ENCODE data around the gene ITPR2.

ITPR2 gene

GRCh38 chr12:26367991-26368730 is 464.8 kb downstream of the ITPR2 start:
- TF ChIP-seq, protein P1, sequence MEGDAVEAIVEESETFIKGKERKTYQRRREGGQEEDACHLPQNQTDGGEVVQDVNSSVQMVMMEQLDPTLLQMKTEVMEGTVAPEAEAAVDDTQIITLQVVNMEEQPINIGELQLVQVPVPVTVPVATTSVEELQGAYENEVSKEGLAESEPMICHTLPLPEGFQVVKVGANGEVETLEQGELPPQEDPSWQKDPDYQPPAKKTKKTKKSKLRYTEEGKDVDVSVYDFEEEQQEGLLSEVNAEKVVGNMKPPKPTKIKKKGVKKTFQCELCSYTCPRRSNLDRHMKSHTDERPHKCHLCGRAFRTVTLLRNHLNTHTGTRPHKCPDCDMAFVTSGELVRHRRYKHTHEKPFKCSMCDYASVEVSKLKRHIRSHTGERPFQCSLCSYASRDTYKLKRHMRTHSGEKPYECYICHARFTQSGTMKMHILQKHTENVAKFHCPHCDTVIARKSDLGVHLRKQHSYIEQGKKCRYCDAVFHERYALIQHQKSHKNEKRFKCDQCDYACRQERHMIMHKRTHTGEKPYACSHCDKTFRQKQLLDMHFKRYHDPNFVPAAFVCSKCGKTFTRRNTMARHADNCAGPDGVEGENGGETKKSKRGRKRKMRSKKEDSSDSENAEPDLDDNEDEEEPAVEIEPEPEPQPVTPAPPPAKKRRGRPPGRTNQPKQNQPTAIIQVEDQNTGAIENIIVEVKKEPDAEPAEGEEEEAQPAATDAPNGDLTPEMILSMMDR (conservative IDR thresholded peaks at IDR 0.05; ENCODE audit: control insufficient read depth, insufficient read depth, low read depth, low read length), result no peak
- no peak for DNase-seq (ENCODE audit: low read depth)
- H3K4me3 ChIP-seq (ENCODE audit: control insufficient read depth, low read depth, low read length), result no peak overlapping the region

DNA sequence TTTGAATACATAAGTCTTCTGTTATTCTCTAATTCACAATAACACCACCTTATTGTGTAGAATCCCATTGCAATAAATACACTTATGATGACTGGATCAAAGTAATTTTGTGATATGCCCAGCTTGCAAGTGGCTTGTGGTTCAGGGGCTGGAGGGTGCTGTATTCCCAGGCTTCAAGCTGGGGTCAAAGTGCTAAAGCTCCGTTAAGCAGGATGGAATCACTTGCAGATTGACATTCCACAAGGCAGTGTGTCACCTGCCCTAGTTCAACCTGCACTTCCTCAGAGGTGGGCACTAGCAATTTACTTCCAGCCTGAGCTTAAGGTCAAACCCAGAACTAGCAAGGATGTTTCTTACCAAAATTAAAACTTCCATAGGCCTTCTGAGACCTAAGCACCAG is 471.0 kb downstream of the ITPR2 start:
- no peak for DNase-seq (ENCODE audit: low read depth)
- TF ChIP-seq, protein P1 (conservative IDR thresholded peaks at IDR 0.05; ENCODE audit: control insufficient read depth, insufficient read depth, low read depth, low read length), result no peak

DNA sequence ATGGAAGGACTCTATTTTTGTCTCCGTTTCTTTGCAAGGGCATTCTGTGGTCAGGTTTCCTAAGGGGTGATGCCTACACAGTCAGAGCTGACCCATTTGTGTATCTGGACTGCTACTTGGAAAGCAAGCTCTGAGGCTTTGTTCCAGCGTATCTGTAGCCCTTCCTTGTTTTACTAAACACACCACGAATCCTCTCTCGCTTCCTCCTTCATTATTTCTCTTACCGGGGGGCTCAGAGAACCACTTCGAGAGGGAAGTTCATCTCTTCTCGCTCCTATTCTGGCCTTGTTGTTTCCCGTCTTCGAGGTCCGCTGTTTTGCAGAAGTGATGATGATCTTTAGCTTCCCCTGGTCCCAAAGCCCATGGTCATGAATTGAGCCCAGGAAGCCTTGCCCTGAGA is 472.9 kb downstream of the ITPR2 start:
- no peak overlapping the region for H3K4me3 ChIP-seq (ENCODE audit: control insufficient read depth, low read depth, low read length)
- DNase-seq (ENCODE audit: low read depth), result no peak
- TF ChIP-seq, protein P1 (conservative IDR thresholded peaks at IDR 0.05; ENCODE audit: control insufficient read depth, insufficient read depth, low read depth, low read length), result no peak

More for the DNA sequence above, 471.0 kb downstream of the ITPR2 start:
- H3K4me3 ChIP-seq (ENCODE audit: control insufficient read depth, low read depth, low read length), result no peak overlapping the region

- DNase-seq (ENCODE audit: low read depth), result peak; percentile 34
- TF ChIP-seq, protein P1 (conservative IDR thresholded peaks at IDR 0.05; ENCODE audit: control insufficient read depth, insufficient read depth, low read depth, low read length), result no peak
- no peak overlapping the region for H3K4me3 ChIP-seq (ENCODE audit: control insufficient read depth, low read depth, low read length)
Measured at GRCh38 chr12:26359576-26359975, 473.4 kb downstream of the ITPR2 start.

- DNase-seq (ENCODE audit: low read depth), result no peak
- TF ChIP-seq, protein P1 (conservative IDR thresholded peaks at IDR 0.05; ENCODE audit: control insufficient read depth, insufficient read depth, low read depth, low read length), result no peak
- no peak overlapping the region for H3K4me3 ChIP-seq (ENCODE audit: control insufficient read depth, low read depth, low read length)
Measured at GRCh38 chr12:26358651-26359050, 474.3 kb downstream of the ITPR2 start.

DNA sequence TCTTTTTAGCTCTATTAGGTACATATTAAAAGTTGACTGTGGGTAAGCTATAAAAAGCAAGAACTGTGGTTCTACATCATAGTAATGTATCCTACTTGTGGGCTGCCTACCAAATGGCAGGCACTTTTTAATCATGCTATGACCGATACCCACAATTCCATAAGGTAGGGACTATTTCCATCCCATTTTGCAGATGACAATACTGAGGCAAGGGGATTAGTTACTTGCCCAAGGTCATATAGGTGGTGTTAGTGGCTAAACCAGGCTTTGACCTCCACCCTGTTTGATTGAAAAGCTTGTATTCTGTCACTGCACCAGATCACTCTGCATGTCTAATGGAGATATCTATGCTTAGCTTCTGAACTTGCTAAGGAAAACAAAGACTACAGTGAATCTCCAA is 485.7 kb downstream of the ITPR2 start:
- TF ChIP-seq, protein P1 (conservative IDR thresholded peaks at IDR 0.05; ENCODE audit: control insufficient read depth, insufficient read depth, low read depth, low read length), result no peak
- H3K4me3 ChIP-seq (ENCODE audit: control insufficient read depth, low read depth, low read length), result no peak overlapping the region
- DNase-seq (ENCODE audit: low read depth), result no peak

All from fibroblast of mammary gland (primary cell).